Stimulated activated CD8-positive, alpha-beta memory T cell treated with anti-CD3 and anti-CD28 coated beads, Interleukin-4, amount 100 ng/mL, for 1 hour (primary cell): Measurements from ENCODE around the gene PDE4DIP.
"Not testable (repeated sequence)": the region's sequence is repeated elsewhere in the genome, so short reads cannot be mapped to it uniquely, and the experiment has no call there.

ENCODE experiments used
- DNase-seq, 2 donors: peaks; one replicate each; pipeline ENCODE4 v3.0.0-alpha.2; 2020; ENCODE audit warnings: low read depth in 2 of 2, low spot score in 1 of 2

The PDE4DIP gene

DNA sequence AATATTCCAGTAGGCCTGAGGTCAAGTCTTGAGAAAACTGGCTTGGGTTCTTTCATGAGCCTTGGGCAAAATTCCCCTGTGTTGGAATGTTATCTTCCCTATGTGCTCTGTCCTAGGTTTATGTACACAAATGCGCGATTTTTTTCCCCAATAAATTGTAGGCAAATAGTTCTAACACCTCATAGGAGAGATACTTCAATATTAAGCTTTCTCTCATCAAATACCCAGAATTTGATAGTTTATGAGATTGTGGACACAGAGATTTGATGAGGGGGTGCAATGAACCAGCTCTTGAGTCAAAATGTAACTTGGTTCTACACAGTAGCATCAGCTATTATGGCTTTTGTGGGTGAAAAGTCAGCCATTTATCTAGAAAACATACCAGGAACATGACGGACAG, 220.4 kb downstream of the PDE4DIP start:
- DNase-seq, result not testable (repeated sequence)

DNA sequence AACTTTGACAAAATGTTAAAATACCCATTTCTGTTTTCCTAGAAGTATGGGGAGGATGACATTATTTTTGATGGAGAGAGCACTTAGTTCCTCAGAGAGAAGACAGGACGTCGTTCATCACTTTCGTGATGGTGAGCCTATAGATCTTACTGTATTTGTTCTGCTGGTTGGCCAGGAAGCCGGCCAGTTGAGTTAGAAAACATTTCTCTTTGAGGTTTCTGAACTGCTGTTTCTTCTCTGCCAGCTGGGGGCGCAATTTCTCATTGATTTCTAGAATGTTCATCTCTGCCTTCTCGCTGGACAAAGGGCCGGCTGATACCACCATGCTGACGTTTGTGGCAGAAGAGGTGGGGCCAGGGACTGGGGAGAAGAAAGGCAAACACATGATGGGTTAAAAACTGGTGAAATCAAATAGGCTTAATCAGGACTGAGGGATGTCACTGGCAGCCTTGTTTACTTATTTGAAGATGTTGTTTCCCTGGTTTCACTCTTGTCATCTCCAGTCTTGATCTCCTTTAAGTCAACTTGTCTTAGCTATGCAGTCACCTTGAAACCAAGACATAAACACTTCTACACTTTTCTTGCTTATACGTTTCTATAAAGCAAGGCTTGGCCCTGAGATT, 231.4 kb downstream of the PDE4DIP start:
- DNase-seq, result not testable (repeated sequence)
